Measurements from ENCODE around the gene CCL7. TPM values are rescaled to one million over a fixed set of nuclear protein-coding genes. Genes with fewer than 3 reads are reported as not detected.

CCL7 gene
- total RNA-seq, 1 donor from 2014 or later: not detected

GRCh38 chr17:34305061-34305460, 35.0 kb downstream of the CCL7 start:
- no peak for TF ChIP-seq CTCF (conservative IDR thresholded peaks at IDR 0.05)
- no peaks in the 10 kb centered on the region for H3K9me3 Mint-ChIP-seq

GRCh38 chr17:34305606-34306005, 35.6 kb downstream of the CCL7 start:
- Mint-ChIP-seq H3K4me3 (no peak overlapping the region), H3K36me3 (ENCODE audit: low read depth) (no peaks in the 10 kb centered on the region), H3K4me1 (no peaks in the 10 kb centered on the region), H3K27me3 (ENCODE audit: low read depth) (peaks cover 26% of the 10 kb centered on the region), H3K27ac (ENCODE audit: unreplicated experiment) (no peak overlapping the region), H3K9me3 (no peaks in the 10 kb centered on the region)
- TF ChIP-seq CTCF (conservative IDR thresholded peaks at IDR 0.05): no peak
- DNase-seq (ENCODE audit: low read depth, low spot score): no peak

More at GRCh38 chr17:34305061-34305460, 35.0 kb downstream of the CCL7 start:
- Mint-ChIP-seq H3K27ac (ENCODE audit: unreplicated experiment) (no peak overlapping the region), H3K4me3 (no peak overlapping the region), H3K36me3 (ENCODE audit: low read depth) (no peaks in the 10 kb centered on the region), H3K27me3 (ENCODE audit: low read depth) (peaks cover 23% of the 10 kb centered on the region), H3K4me1 (no peaks in the 10 kb centered on the region)
- no peak for DNase-seq (ENCODE audit: low read depth, low spot score)

- no peaks in the 10 kb centered on the region for H3K36me3 Mint-ChIP-seq (ENCODE audit: low read depth)
- H3K27ac Mint-ChIP-seq (ENCODE audit: unreplicated experiment): no peak overlapping the region
Measured at GRCh38 chr17:34306466-34306865, 36.4 kb downstream of the CCL7 start.

GRCh38 chr17:34307110-34307509, 37.1 kb downstream of the CCL7 start:
- DNase-seq (ENCODE audit: low read depth, low spot score): no peak
- no peaks in the 10 kb centered on the region for H3K36me3 Mint-ChIP-seq (ENCODE audit: low read depth)
- peaks cover 30% of the 10 kb centered on the region for H3K27me3 Mint-ChIP-seq (ENCODE audit: low read depth)
- H3K27ac Mint-ChIP-seq (ENCODE audit: unreplicated experiment): no peak overlapping the region
- no peak for TF ChIP-seq CTCF (conservative IDR thresholded peaks at IDR 0.05)
- no peak overlapping the region for H3K4me3 Mint-ChIP-seq
- H3K9me3 Mint-ChIP-seq: no peaks in the 10 kb centered on the region
- H3K4me1 Mint-ChIP-seq: no peaks in the 10 kb centered on the region

More at GRCh38 chr17:34306466-34306865, 36.4 kb downstream of the CCL7 start:
- DNase-seq (ENCODE audit: low read depth, low spot score): no peak
- Mint-ChIP-seq H3K4me3 (no peak overlapping the region), H3K9me3 (no peaks in the 10 kb centered on the region), H3K4me1 (no peaks in the 10 kb centered on the region), H3K27me3 (ENCODE audit: low read depth) (peaks cover 29% of the 10 kb centered on the region)
- TF ChIP-seq CTCF (conservative IDR thresholded peaks at IDR 0.05): no peak

- Mint-ChIP-seq H3K36me3 (ENCODE audit: low read depth) (no peaks in the 10 kb centered on the region), H3K4me3 (no peak overlapping the region), H3K9me3 (no peaks in the 10 kb centered on the region), H3K4me1 (no peaks in the 10 kb centered on the region), H3K27me3 (ENCODE audit: low read depth) (peaks cover 41% of the 10 kb centered on the region), H3K27ac (ENCODE audit: unreplicated experiment) (no peak overlapping the region)
- no peak for DNase-seq (ENCODE audit: low read depth, low spot score)
- TF ChIP-seq CTCF (conservative IDR thresholded peaks at IDR 0.05): no peak
Measured at GRCh38 chr17:34308371-34308770, 38.4 kb downstream of the CCL7 start.

GRCh38 chr17:34311291-34311690, 41.3 kb downstream of the CCL7 start:
- H3K27ac Mint-ChIP-seq (ENCODE audit: unreplicated experiment): no peak overlapping the region
- no peak for TF ChIP-seq CTCF (conservative IDR thresholded peaks at IDR 0.05)
- no peaks in the 10 kb centered on the region for H3K4me1 Mint-ChIP-seq
- H3K27me3 Mint-ChIP-seq (ENCODE audit: low read depth): peaks cover 51% of the 10 kb centered on the region
- no peak for DNase-seq (ENCODE audit: low read depth, low spot score)
- H3K36me3 Mint-ChIP-seq (ENCODE audit: low read depth): no peaks in the 10 kb centered on the region
- H3K9me3 Mint-ChIP-seq: no peaks in the 10 kb centered on the region
- no peak overlapping the region for H3K4me3 Mint-ChIP-seq

Measured in neural crest cell (in vitro differentiated cells).